ENCODE measurements around the gene FRYL. TPM values are rescaled to one million over a fixed set of nuclear protein-coding genes. Genes with fewer than 3 reads are reported as not detected.

FRYL gene
- total RNA-seq, 3 donors from 2014 or later: 70.9 to 112 (median 86.2) TPM

- intact Hi-C loops (cut with DNase I; ENCODE audit: low total_unique reads): no loop called here
These were observed 225.5 kb downstream of the FRYL start for GRCh38 chr4:48554606-48555005.

GRCh38 chr4:48553720-48554119 is 226.4 kb downstream of the FRYL start:
- peaks cover 9% of the 10 kb centered on the region for H3K36me3 ChIP-seq
- no peak overlapping the region for H3K27ac ChIP-seq
- no peaks in the 10 kb centered on the region for H3K9me3 ChIP-seq
- H3K4me3 ChIP-seq: no peak overlapping the region
- intact Hi-C loops (cut with DNase I; ENCODE audit: low total_unique reads): no loop called here
- TF ChIP-seq CTCF (IDR thresholded peaks at IDR 0.05) (no peak), POLR2AphosphoS5 (IDR thresholded peaks at IDR 0.05) (no peak)
- H3K4me1 ChIP-seq: no peaks in the 10 kb centered on the region
- H3K27me3 ChIP-seq: no peaks in the 10 kb centered on the region
- DNase-seq (ENCODE audit: low spot score in 2 of 2): no peak

More at GRCh38 chr4:48554606-48555005, 225.5 kb downstream of the FRYL start:
- Histone ChIP-seq H3K4me3 (no peak overlapping the region), H3K27me3 (no peaks in the 10 kb centered on the region), H3K4me1 (no peaks in the 10 kb centered on the region), H3K9me3 (no peaks in the 10 kb centered on the region), H3K27ac (no peak overlapping the region), H3K36me3 (peaks cover 9% of the 10 kb centered on the region)
- no peak for DNase-seq (ENCODE audit: low spot score in 2 of 2)
- TF ChIP-seq CTCF (IDR thresholded peaks at IDR 0.05) (no peak), POLR2A (IDR thresholded peaks at IDR 0.05) (no peak), POLR2AphosphoS5 (IDR thresholded peaks at IDR 0.05) (no peak)

DNA sequence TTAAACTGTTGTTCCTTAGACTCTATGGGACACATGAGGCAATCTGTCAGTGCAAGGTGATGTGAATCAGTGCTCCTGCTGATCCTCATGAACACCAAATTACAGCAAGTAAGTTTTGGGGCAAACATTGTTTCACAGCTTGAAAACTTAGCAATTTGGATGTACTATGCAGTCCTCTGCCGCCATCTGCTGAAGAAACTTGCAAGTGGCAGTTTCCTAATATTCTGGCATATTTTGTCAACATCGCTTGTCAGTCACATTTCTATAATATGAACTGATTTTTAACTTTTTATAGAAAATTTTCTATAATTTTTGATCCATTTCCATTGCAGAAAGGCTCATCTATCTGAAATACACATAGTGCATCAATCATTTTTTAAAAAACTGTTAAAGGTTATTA is 233.7 kb downstream of the FRYL start:
- intact Hi-C loops (cut with DNase I; ENCODE audit: low total_unique reads): no loop called here
- peaks cover 7% of the 10 kb centered on the region for H3K36me3 ChIP-seq
- DNase-seq (ENCODE audit: low spot score in 2 of 2): no peak

GRCh38 chr4:48543796-48544195 is 236.3 kb downstream of the FRYL start:
- Histone ChIP-seq H3K4me3 (no peak overlapping the region), H3K9me3 (no peaks in the 10 kb centered on the region), H3K36me3 (peaks cover 8% of the 10 kb centered on the region), H3K27ac (no peak overlapping the region), H3K4me1 (no peaks in the 10 kb centered on the region), H3K27me3 (no peaks in the 10 kb centered on the region)
- intact Hi-C loops (cut with DNase I; ENCODE audit: low total_unique reads): no loop called here
- TF ChIP-seq POLR2AphosphoS5 (IDR thresholded peaks at IDR 0.05) (no peak), POLR2A (IDR thresholded peaks at IDR 0.05) (no peak), CTCF (IDR thresholded peaks at IDR 0.05) (no peak)
- DNase-seq (ENCODE audit: low spot score in 2 of 2): no peak

More for the DNA sequence above, 233.7 kb downstream of the FRYL start:
- Histone ChIP-seq H3K9me3 (no peaks in the 10 kb centered on the region), H3K27me3 (no peaks in the 10 kb centered on the region), H3K4me1 (no peaks in the 10 kb centered on the region), H3K27ac (no peak overlapping the region), H3K4me3 (no peak overlapping the region)
- TF ChIP-seq CTCF (IDR thresholded peaks at IDR 0.05) (peak in 1 of 3 donors; percentile 28), POLR2AphosphoS5 (IDR thresholded peaks at IDR 0.05) (no peak)

DNA sequence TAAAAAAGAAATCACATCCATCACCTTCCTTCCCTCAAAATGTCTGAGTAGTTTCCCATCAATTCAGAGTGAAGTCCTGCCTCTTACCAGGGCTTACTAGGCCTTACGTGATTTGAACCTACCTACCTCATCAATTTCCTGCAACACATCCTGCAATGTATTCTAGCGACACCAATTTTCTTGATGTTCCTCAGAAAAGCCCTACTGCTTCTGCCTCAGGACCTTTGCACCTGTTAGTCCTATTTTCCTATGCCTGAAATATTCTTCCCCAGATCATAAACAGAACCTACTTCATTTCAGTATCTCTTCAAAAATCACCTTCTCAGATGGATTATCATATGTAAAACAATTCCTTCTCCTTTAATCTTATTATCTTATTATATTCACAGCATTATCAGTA is 237.2 kb downstream of the FRYL start:
- Histone ChIP-seq H3K27me3 (no peaks in the 10 kb centered on the region), H3K36me3 (peaks cover 8% of the 10 kb centered on the region), H3K4me3 (no peak overlapping the region), H3K9me3 (no peaks in the 10 kb centered on the region), H3K4me1 (no peaks in the 10 kb centered on the region), H3K27ac (no peak overlapping the region)
- no peak for DNase-seq (ENCODE audit: low spot score in 2 of 2)
- TF ChIP-seq POLR2AphosphoS5 (IDR thresholded peaks at IDR 0.05) (no peak), POLR2A (IDR thresholded peaks at IDR 0.05) (no peak), CTCF (IDR thresholded peaks at IDR 0.05) (no peak)
- intact Hi-C loops (cut with DNase I; ENCODE audit: low total_unique reads): no loop called here

Data from breast epithelium (tissue), 4 donors.